ENCODE results near the gene MAT1A.

The MAT1A gene

DNA sequence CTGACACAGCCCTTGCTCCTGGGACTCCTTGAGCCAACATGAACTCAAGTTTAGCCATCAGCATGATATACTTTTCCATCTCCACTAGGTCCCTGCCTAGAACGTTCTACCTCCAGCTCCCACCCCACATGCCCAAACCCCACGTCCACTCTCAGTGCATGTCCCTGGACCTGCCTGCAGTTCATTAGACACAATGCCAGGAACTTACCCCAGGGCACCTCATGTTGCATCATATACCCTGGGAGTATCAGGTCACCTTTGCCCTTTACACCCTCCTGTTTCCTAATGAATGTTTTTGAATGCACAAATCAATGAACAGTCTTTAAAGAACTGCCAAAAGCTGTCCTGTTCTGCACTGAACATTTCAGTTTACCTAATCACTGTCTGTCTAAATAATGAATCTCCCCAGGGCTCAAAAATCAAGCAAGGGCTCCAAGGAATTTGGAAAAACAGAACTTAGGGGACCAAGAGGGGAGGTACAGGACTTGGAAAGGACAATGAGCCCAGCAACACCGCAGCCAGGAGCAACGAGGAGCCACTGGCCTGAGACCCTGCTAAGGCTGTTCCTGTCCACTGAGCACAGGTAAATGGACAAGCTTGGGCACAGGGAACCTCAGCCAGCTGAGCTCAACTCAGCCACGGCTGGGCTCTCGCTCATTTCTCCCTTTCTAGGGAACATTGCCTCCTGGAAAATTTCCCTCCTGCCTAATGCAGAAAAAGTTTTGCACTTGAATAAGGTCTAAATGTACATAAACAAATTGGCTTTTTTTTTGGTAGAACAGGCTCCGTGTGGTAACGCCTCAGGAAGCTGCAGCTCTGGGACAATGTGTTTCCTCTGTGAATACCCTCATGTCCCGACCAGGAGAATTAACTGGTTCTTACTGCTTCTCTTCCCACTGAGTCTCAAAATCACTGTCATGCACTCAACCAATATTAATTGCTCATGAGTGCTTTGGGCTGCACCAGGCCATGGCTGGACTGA lies 7.4 kb downstream of the MAT1A start:
- DNase-seq (ENCODE audit: low read depth), result no peak

DNA sequence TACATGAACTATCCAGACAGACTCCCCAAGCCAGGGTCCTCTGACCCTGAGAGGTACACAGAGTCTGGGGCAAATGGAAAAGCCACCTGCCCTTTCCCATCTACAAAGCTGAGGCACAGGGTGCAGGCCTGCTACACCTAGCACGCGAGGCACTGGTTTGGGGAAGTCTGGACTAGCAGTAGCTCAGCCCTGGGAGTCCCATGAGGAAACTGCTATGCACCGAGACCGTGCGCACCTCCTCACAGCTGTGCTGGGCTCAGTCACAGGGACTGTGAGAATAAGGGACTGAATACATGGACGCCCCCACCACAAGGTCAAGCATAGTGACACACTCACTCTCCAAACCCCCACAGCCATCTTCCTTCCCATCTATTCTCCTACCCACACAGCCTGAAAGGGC lies 8.2 kb downstream of the MAT1A start:
- no peak for DNase-seq (ENCODE audit: low read depth)

DNA sequence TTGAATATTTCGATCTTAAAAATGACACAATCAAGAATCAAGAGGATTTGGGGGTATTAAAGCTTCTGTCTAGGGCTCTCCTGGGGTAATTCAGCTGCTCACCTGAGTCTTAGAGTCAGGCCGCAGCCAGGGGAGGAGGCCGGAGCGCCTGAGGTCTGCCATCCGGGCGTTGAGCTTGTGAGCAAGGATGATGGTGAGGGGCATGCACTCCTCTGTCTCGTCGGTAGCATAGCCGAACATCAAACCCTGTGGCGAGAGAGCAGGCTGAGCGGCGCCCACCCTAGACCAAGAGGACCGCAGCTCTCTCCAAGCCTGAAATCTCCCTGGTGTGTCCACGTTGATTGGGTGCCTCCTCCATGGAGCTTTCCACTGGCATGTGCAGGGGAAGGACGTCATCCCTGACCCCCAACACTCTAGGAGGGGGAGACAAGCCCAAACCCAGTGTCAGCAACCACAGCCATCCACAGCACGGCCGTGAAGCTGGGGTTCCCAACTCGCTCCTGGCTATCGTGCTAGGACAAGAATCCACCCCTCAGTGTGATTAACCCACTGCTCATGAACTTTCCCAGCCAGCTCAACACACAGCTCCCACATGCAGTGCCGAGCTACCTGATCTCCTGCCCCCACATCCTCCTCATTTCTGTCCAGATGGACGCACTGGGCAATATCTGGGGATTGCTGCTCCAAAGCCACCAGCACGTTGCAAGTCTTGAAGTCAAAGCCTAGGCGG lies 9.2 kb downstream of the MAT1A start:
- no peak for DNase-seq (ENCODE audit: low read depth)

DNA sequence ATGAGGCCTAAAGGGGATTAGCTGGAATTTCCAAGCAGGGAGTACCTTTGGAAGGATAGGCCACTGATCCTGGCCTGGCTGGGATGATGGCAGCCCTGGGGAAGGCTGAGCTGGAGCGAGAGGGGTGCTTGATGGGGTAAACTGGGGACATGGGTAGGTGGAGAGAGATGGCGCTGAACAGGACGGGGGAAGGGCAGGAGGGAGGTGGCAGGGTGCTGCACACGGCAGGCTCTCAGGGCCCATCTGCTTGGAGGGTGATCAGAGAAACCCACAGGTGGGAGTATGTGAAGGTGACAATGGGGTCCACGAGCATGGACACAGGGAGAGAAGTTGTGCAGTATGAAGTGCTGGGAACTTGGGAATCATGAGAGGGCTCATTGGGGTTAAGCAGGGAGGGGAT lies 10.3 kb downstream of the MAT1A start:
- DNase-seq (ENCODE audit: low read depth), result no peak

DNA sequence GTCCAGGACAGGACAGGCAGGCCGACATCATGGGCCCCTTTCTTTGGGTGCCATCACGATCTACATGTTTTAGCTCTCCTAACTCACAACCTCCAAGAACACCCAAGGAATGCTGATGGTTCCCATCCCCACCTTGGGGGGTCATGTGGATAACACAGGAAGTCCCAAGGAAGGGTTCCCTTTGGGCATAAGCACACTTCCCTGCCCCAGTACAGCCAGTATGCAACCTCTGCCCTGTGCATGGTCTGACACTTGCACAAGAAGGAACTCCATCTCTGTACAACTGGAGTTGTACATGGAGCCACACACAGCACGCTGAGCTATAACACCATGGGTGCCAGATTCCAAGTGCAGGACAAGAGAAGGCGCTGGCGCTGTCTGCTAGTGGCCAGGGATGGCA lies 11.0 kb downstream of the MAT1A start:
- DNase-seq (ENCODE audit: low read depth), result no peak

DNA sequence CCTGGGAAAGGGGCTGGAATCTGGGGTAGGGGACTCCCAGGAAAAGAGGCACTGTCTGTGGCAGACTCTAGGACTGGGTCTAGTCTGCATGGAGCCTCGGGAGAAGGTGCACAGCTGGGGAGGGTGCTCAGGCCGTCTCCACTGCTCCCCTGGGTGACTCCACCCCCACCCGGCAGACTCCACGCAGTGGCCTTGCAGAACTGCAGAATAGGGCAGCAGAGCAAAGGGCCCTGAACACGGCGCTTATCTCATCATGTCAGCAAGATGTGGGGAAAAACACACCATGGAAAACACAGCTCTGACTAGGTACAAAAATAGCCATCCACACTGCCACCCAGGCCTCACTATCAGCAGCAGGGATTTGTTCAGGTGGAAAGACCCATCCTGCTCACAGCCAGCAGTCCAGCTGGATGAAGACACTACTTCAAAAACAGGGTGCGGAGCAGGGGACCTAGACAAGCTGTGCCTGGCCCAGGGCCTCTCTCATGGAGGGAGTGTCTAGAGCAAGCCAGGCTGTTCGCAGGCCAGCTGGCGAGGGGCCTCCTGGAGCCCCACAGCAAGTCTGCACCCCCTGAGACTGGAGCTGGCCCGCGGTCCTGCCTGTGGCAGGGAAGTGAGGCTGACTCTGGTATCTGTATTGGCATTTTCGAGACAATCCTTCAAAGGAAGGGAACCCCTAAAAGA lies 11.7 kb downstream of the MAT1A start:
- DNase-seq (ENCODE audit: low read depth), result no peak

DNA sequence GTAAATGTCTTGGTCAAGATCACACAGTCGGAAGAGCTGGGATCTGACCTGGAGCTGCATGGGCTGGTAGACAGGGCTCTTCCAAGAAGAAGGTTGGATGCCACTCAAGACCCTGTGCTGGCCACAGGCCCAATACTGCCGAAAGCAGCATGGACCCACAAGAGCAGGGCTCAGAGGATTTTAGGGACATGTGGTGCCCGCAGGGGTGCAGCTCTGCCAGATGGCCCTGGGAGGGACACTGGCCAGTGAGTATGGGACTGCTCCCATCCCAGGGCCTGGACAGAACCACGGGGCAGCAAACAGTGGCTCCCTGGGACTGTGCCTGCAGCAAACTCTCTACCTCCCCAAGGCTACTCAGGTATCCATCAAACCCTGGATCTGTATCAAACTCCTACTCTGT lies 12.4 kb downstream of the MAT1A start:
- no peak for DNase-seq (ENCODE audit: low read depth)

DNA sequence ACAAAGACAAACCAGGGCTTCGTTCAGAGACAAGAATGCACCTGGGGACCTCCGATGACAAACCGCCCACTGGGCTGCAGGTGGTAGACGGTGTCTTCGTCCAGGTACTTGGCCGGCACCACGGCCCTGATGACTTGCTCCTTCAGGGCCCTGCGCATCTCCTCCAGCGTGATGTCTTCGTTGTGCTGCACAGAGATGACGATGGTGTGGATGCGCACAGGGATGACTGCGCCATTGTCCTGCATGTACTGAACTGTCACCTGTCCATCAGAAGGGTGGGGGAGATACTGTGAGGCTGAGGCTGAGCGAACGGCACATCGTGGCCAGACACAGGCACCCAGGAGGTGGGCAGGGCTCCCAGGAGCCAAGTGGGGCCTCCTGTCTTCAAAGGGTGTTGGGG lies 13.1 kb downstream of the MAT1A start:
- no peak for DNase-seq (ENCODE audit: low read depth)

DNA sequence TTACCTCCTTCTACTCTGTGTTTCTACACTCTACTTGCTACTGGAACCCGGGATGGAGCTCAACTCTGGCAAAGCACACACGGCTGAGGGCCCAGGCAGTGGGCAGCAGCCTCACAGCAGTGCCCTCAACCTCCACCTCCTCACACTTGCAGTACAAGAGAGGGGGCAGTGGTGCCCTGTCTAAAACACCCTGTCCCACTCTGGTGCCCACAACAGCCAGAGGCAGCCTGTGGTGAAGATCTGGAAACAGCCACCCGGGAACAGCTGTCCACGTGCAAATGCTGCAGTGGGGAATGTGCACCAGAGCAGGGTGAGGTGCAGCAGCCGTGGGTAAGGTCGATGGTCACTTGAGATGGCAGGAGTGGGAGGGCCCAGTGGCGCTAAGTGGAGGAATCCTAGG lies 13.7 kb downstream of the MAT1A start:
- no peak for DNase-seq (ENCODE audit: low read depth)

DNA sequence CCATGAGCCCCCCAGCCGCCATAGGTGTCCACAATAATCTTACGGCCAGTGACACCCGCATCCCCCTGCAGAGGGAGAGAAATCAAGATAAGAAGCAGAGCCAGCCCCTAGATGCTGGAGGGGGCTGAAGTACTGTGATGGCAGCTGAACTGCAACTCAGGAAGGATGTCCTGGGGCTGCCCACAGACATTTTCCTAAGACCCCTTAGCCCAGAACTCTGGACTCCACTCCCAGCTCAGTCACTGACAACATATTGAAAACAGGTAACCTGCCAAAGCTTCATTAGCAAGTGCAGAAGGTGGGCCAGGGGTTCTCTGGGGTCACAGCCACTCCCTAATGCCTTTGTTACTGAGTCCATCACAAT lies 14.3 kb downstream of the MAT1A start:
- DNase-seq (ENCODE audit: low read depth), result no peak

DNA sequence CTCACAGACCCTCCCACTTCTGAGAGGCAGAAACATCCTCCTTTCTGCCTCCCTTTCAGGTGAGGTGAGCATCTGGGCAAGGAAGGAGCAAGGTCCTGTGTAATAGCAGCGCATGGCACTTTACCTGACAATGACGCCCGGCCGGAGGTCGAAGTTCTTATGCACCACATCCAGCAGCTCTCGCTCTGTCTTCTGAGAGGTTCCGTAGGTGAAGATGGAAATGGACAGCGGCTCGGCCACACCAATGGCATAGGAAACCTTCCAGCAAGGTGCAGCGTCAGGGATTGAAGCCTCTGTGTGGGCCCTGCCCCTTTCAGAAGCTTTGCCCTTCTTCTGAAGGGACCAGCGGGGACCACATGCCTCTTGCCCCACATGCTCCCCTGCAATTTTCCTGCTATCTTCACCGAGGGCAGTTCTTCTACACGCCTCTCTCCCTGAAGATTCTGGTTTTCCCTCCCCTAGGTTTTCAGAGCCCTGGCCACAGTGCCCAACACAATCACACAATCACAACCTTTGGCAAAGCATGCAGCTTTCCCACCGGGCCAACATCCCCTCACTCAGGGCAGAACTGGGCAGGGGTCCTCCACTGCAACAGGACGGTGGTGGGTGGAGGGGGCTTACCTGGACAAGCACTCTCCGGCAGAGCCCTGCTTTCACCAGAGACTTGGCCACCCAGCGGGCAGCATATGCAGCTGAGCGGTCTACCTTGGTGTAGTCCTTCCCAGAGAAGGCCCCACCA lies 14.9 kb downstream of the MAT1A start:
- no peak for DNase-seq (ENCODE audit: low read depth)

DNA sequence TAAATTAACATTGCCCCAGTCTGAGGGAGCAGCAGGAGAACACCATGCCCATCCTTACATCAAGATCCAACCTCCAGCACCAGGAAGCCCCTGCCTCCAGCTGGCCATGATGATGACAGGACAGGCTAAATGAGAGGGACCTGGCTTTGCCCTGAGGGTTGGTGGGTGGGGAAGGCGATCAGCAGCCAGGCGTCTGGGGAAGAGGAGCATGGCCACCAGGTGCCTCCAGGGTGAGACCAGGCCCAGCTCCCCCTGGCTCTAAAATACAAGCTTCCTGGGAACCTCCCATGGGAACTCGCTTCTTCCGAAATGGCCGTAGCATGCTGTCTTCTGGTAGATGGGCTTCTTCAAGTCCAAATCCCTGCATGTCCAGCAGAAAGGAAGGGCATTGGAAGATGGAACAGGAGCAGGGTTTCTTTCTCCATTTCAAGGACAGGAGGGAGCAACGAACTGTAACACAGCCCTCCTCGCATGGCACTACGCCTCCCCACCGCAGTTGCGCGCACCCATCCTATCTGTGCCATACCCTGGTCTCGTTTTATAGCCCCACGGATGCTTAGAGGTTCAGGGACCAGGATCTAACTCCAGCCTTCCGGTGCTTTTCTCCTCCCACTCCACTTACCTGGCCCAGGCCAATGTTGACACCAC lies 15.8 kb downstream of the MAT1A start:
- no peak for DNase-seq (ENCODE audit: low read depth)

DNA sequence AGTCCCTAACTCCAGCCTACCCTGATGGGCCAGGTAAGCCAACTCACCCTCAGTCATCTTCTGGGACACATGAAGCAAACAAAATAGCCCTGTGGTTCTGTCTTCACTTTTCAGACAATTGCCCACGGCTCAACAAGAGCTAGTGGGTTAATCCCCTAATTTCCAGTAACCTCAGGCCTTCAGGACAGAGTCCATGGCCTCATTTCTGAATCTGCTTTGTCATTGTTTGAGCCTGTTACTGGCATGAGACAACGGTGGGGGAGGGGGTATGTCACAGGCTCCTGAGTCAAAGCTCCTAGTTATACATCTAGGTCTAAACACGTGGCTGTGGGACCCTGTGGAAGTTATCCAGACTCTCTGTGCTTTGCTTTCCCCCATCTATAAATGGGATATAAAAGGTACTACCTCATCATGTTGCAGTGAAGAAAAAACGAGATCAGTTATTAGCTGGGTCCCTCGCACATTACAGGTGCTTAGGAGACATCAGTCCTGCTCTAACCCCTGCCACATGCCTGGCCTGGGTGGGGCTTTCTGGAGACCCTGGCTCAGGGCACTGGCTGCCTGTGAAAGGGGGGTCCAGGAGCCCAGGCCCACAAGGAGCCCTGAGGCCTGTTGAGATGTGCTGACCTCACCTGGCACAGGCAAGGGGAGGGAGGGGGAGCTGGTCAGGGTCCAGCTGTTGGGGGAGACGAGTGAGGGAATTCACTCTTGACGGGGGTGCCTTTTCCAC lies 16.5 kb downstream of the MAT1A start:
- no peak for DNase-seq (ENCODE audit: low read depth)

DNA sequence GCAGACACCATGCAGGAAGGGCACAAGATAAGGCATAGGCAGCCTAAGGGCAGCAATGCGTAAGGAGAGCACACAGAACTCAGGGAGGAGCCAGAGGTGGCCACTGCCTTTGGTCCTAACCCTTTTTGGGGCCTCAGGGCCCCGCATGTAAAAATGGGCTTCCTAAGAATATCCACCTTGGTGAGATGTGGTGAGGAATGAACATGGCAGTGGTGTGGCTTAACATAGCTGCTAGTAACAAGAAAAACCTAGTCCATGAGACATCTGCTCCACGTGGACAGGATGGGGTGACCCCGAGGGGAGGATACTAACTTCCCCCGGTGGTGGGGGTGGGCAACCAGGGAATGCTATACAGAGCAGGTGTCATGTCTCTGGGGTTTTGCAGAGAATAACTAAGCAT lies 18.0 kb downstream of the MAT1A start:
- DNase-seq (ENCODE audit: low read depth), result no peak

DNA sequence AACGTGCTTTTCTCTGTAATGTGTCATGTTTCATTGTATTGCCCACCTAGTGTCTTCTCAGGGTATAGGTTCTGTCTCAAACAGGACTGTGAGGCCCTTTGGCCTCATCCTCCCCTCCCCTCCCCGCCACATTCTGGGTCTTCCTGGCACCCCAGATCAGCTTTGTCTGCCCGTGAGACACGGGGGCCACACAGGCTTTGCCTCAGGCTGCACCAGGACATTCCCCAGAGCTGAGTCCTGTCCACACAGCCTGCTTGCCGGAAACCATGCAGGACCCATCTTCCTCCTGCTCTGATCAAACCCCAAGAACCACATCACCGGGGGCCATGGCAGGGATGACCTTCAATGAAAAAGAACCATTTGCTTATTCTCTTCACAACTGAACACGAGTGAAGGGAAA lies 18.6 kb downstream of the MAT1A start:
- DNase-seq (ENCODE audit: low read depth), result no peak

DNA sequence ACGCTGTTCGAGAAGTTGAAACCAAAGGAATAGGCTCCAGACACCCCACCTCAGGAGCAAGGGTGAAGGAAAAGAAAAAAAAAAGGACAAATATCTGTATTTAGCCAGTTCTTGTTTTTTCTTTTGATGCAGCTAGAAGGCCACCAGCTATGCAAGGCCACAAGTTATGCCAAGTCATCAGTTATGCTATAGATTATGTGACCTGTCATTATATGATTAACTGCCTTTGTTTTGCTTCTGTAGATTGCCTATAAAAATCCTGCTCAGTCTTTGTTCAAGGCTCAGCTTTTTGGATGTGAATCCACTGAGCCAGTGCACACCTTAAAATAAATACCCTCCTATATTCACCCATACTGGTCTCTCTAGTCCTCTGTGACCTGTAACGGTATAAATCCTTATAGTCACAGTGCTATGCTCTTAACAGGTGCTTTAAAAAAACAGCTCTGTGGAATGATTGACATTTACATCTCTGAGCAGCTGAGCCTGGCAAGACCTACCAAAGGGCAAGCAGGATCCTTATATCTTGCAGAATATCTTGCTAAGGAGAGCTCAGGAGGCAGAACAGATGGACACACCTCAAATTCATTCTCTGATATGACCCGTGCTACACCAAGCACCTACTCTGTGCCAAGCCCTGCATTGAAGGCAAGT lies 20.4 kb downstream of the MAT1A start:
- DNase-seq (ENCODE audit: low read depth), result no peak

DNA sequence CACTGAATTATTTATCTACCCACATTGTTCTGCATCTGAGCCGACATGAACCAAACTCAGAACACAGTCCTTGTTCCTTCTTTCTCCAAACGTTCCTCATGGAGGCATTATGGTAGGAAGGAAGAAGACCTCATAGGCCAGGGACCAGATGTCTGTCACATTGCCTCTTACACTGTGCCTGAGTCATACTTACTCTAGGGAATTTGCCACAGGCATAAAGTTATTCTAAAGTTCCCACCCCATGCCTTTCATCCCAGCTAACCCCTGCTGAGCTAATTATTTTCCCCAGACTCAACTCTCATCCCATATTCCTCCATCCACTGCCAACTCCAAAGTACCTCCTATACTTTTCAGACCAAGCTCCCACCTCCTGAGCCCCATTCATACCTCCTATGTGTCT lies 21.2 kb downstream of the MAT1A start:
- DNase-seq (ENCODE audit: low read depth), result no peak

DNA sequence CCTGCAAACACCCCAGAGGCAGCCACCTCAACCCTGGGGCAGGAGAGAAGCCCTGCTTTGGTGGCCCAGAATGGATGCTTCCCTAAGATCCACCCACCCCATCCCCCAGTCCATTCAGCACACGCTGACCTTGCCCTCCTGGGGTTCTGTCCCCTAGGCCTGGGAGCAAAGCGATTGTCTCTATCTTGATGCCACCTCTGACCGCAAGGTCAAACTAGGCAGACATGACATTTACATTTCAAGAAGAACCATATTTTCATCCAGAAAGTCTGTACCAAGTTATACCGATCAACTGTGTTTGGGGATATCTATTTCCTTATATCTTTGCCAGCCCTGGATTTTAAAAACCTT lies 23.0 kb downstream of the MAT1A start:
- no peak for DNase-seq (ENCODE audit: low read depth)

DNA sequence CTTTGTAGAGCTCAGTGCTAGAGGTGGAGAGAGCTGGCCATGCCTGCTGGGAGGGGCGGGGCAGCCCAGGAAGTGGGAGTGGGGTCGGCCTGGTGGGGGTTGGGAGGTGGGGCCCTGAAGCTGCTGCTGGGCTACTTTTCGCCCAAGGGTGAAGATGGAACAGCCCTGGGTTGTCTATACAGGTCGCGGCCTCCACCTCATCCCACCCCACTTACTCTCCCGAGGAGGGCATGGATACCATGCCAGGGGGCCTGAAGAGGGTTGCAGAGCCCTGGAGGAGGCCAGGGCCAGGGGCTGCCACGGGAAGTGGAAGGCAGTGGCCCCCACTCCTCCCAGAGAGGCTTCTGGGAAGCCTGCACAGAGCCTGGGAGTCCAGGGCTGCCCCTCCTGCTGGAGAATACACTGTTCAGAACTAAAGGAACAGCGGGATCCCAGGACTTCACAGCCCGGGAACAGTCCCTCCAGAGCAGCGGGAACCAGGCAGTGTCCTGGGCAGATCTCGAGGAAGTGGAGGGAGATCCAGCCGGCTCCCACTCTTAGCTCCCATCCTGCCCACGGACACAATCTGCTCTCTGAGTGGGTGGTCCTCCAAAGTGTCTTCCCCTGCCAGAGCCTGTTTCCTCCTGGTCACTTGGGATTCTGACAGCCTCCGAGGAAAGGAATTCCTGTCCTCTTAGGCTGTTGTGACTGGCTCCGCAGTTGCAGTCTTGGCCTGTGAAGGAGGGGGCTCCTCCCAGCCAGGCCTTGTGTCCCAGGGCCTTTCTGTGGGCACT lies 23.5 kb downstream of the MAT1A start:
- DNase-seq (ENCODE audit: low read depth), result no peak

Measured in activated T-cell treated with anti-CD3 and anti-CD28 coated beads for 1 hour (primary cell).